A673 (cell line): ENCODE data around the gene ST6GALNAC3. TPM values are rescaled to one million over a fixed set of nuclear protein-coding genes. Genes with fewer than 3 reads are reported as not detected.

Source experiments
- BruUV-seq: library from RNA; stranded (reverse); fragments of 400-500 nt; replicated peaks from 2 replicates; lab custom pipeline; 2021; lab: Mats Ljungman, UMichigan
- CTCF ChIA-PET: fragments of 300-600 bp; sonication (Branson Sonifier 250); formaldehyde crosslinking; loops from one replicate; lab custom pipeline; 2022; ENCODE audit warnings: antibody characterized with exemption; lab: Charles Lee
- POLR2A ChIA-PET: fragments of 300-600 bp; sonication (Branson Sonifier 250); formaldehyde crosslinking; loops from one replicate; lab custom pipeline; 2022; ENCODE audit warnings: antibody characterized with exemption; ENCODE audit not compliant: low non-redundant PET; lab: Charles Lee
- DNase-seq: peaks from one replicate; pipeline ENCODE4 v3.0.0-alpha.2; 2015; ENCODE audit warnings: low spot score
- H3K27ac ChIP-seq: fragments of 200-600 bp; sonication (generic); 2 replicates; pipeline ENCODE4 v1.5.1; 2016; ENCODE audit warnings: mixed run types, low read depth, mild to moderate bottlenecking, mixed read lengths, antibody characterized with exemption, low read length; ENCODE audit not compliant: poor library complexity, severe bottlenecking
- H3K27me3 ChIP-seq: fragments of 200-600 bp; sonication (generic); replicated peaks from 2 replicates; pipeline ENCODE4 v1.6.1; 2017; ENCODE audit warnings: mixed run types, low read depth, mild to moderate bottlenecking, mixed read lengths, antibody characterized with exemption, low read length; ENCODE audit not compliant: insufficient read depth, poor library complexity
- H3K36me3 ChIP-seq: fragments of 200-600 bp; sonication (generic); 2 replicates; pipeline ENCODE4 v1.6.1; 2016; ENCODE audit warnings: mixed run types, mild to moderate bottlenecking, mixed read lengths, antibody characterized with exemption, low read length; ENCODE audit not compliant: insufficient read depth, poor library complexity, severe bottlenecking
- H3K4me1 ChIP-seq: fragments of 200-600 bp; sonication (generic); 2 replicates; pipeline ENCODE4 v1.6.1; 2017; ENCODE audit warnings: mixed run types, mild to moderate bottlenecking, mixed read lengths, antibody characterized with exemption, low read length; ENCODE audit not compliant: insufficient read depth, poor library complexity, severe bottlenecking
- H3K4me3 ChIP-seq: fragments of 200-600 bp; sonication (generic); 2 replicates; pipeline ENCODE4 v1.5.1; 2016; ENCODE audit warnings: low read depth, mixed run types, mild to moderate bottlenecking, mixed read lengths, low read length; ENCODE audit not compliant: poor library complexity, severe bottlenecking
- H3K9me3 ChIP-seq: fragments of 200-600 bp; sonication (generic); 2 replicates; pipeline ENCODE4 v1.6.1; 2016; ENCODE audit warnings: mixed run types, low read depth, mild to moderate bottlenecking, mixed read lengths, antibody characterized with exemption, low read length; ENCODE audit not compliant: poor library complexity, severe bottlenecking
- EZH2 ChIP-seq: fragments of 200-600 bp; sonication (generic); IDR thresholded peaks from 2 replicates; pipeline ENCODE4 v1.6.1; 2017; ENCODE audit warnings: borderline replicate concordance, low read depth, mild to moderate bottlenecking, mixed read lengths, antibody characterized with exemption, low read length; ENCODE audit not compliant: poor library complexity, severe bottlenecking
- intact Hi-C: fragments of 100-400 bp; cut with micrococcal nuclease; formaldehyde crosslinking; loops from one replicate; pipeline ENCODE4 v1.10.0; 2022; ENCODE audit not compliant: unreplicated experiment
- total RNA-seq: library from RNA; stranded (reverse); gene quantifications from 2 replicates; pipeline ENCODE4 v1.2.3, GENCODE V29; 2021
- TF ChIP-seq, protein P1 (sequence below): fragments of 300-800, 200-600 bp; sonication (generic); conservative IDR thresholded peaks from 2 replicates; pipeline ENCODE4 v1.5.1; 2017; ENCODE audit warnings: low read depth, mild to moderate bottlenecking, antibody characterized with exemption, low read length, moderate library complexity, mixed read lengths

ST6GALNAC3 gene
- total RNA-seq, 1 experiment from 2014 or later, result 1.2 TPM

DNA sequence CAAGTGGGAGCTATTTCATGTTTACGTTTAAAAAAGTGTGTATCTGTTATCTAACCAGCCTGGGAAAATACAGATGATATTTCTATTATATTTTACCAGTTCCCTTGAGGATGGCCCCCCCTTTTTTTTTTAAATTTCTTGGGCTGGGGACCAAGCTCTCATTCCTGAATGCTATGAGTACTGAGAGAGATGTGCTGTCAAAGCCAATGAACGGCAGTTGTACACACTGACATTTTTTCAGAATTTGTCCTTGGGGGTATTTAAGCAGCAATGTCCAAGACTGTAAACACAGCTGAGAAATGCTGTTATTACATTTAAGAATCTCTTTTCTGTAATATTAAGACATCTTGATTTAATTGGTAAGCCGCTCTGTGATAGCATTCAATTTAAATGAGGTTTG, 177.9 kb downstream of the ST6GALNAC3 start:
- no peaks in the 10 kb centered on the region for H3K4me1 ChIP-seq
- no TSS peak for BruUV-seq
- no peak for DNase-seq
- no peaks in the 10 kb centered on the region for H3K9me3 ChIP-seq
- TF ChIP-seq EZH2, result no peak
- TF ChIP-seq, protein P1, sequence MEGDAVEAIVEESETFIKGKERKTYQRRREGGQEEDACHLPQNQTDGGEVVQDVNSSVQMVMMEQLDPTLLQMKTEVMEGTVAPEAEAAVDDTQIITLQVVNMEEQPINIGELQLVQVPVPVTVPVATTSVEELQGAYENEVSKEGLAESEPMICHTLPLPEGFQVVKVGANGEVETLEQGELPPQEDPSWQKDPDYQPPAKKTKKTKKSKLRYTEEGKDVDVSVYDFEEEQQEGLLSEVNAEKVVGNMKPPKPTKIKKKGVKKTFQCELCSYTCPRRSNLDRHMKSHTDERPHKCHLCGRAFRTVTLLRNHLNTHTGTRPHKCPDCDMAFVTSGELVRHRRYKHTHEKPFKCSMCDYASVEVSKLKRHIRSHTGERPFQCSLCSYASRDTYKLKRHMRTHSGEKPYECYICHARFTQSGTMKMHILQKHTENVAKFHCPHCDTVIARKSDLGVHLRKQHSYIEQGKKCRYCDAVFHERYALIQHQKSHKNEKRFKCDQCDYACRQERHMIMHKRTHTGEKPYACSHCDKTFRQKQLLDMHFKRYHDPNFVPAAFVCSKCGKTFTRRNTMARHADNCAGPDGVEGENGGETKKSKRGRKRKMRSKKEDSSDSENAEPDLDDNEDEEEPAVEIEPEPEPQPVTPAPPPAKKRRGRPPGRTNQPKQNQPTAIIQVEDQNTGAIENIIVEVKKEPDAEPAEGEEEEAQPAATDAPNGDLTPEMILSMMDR, result no peak
- H3K36me3 ChIP-seq, result no peaks in the 10 kb centered on the region
- peaks cover 10% of the 10 kb centered on the region for H3K27me3 ChIP-seq
- intact Hi-C loops, result no loop called here
- ChIA-PET CTCF (no interaction called here), POLR2A (no interaction called here)
- no peak overlapping the region for H3K27ac ChIP-seq
- H3K4me3 ChIP-seq, result no peak overlapping the region

DNA sequence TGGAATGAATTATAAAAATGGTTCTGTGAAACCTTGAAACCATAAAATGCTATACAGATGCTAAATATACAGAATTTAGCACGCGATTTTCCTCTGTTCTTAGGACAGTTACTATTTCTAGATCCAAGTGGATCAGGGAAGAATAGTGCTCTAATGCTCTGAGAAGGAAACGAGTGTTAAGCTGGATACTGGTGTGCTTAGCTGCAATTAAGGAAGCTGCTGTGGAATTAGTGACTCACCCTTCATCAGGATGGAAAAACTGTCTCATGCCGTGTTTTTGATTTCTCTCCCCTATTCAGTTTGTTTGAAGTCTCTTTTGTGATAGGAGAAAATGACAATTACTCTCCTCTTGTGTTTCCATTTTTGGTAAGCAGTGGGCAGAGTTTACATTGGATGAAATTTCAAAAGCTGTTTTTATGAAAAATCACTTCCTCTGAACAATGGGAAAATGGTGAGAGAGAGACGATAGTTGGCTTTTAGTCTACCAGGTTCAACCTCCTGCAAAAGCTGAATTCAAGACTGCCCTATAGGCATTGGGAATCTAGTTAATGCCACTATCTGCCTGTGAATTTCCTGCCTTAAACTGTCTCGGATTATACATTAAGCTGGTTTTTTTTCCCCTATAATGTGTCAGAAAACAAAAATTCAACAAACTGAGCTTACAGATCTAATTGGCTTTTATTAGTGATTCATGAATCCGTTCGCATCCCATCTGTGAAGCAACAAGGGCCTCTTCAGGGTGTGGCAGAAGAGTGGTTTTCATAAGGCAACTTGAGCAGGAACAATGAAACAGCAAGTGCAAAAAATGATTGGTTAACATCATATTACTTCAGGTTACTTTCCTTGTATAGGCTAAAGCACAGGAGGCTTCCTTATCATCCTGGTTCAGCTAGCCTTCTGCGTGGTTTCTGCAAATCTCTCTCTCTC, 179.8 kb downstream of the ST6GALNAC3 start:
- no TSS peak for BruUV-seq
- ChIA-PET POLR2A (no interaction called here), CTCF (no interaction called here)
- Histone ChIP-seq H3K27me3 (peaks cover 6% of the 10 kb centered on the region), H3K36me3 (no peaks in the 10 kb centered on the region), H3K4me3 (no peak overlapping the region), H3K27ac (no peak overlapping the region), H3K9me3 (no peaks in the 10 kb centered on the region), H3K4me1 (no peaks in the 10 kb centered on the region)
- TF ChIP-seq EZH2, result no peak
- DNase-seq, result peak; percentile 62
- intact Hi-C loops, result no loop called here

DNA sequence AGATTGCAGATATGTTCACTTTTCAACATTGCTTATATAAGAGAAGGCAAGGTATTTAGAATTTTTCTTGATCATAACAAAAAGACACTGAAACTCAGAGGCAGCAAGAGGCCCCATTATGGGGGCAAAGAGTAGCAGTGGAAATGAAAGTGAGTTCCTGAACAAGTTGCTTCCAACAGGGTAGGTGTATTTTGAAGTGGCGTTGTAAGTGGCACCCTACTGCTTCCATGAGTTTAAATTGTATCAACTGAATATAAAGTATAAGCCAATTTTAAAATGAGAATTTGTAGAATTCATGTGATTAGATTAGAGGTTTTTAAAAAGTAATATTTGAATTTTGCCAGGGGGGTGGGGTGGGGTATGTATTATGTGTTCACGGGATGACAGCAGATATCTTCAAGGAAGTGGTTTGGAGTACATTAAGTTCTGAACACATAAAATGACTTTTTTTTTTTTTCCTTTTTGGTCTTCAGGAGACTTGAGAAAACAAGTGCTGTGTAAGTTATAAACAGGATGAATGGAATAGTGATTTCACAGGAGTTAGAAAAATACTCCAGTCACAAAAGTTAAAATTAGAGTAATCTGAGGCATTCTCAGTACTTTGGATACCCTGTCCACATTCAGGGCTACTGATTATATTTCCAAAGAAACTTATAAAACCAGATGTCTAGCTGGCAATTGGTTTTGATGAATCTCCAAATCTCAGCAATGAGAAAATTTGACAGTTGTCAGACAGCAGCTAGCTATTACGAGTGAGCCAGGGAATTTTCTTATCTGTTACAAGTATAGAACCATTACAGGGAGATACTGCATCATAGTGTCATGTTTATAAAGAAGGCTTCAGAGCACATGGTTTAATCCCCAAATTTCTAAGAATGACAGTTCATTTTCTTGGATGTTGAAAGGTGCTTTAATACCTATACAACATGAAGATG, 182.0 kb downstream of the ST6GALNAC3 start:
- BruUV-seq, result no TSS peak
- intact Hi-C loops, result no loop called here
- Histone ChIP-seq H3K36me3 (no peaks in the 10 kb centered on the region), H3K9me3 (no peaks in the 10 kb centered on the region), H3K27ac (no peak overlapping the region), H3K4me3 (no peak overlapping the region), H3K27me3 (peaks cover 4% of the 10 kb centered on the region), H3K4me1 (no peaks in the 10 kb centered on the region)
- POLR2A ChIA-PET, result no interaction called here
- peak; percentile 23 for DNase-seq
- TF ChIP-seq, protein P1, result no peak
- no peak for TF ChIP-seq EZH2
- CTCF ChIA-PET, result no interaction called here
